Spleen (tissue), 7 donors: Measurements from ENCODE around the gene XPO6.

Source experiments
- CTCF ChIP-seq, 11 experiments: fragments of 200-600 bp in 7 of 11; fragments of 450-650 bp in 4 of 11; sonication (generic) in 4 of 11; IDR thresholded peaks in 8 of 11; conservative IDR thresholded peaks in 3 of 11; 1 replicate in 7 of 11; 2 replicates in 4 of 11; pipeline versions ENCODE4 v1.4.0 to v1.8.0; 2016 to 2021; ENCODE audit warnings: antibody characterized with exemption in 11 of 11, inconsistent platforms in 4 of 11, mild to moderate bottlenecking in 1 of 11
- POLR2A ChIP-seq, 3 donors: fragments of 450-650 bp; IDR thresholded peaks; one replicate each; pipeline ENCODE4 v1.5.1; 2017; ENCODE audit warnings: antibody characterized with exemption in 3 of 3, mild to moderate bottlenecking in 1 of 3
- donor health status: DM: no; HTN: no; CAD: no; lungs with moderate emphysema.
- donor health status: DM: no; HTN: no; CAD: no.
- donor health status: DM: no; HTN: no; CAD: no.

GRCh38 chr16:28175715-28176114, 36.0 kb downstream of the XPO6 start:
- TF ChIP-seq POLR2A (IDR thresholded peaks at IDR 0.05) (no peak), CTCF (IDR thresholded peaks at IDR 0.05 in 8 of 11, conservative IDR thresholded peaks at IDR 0.05 in 3 of 11) (no peak)
